Lower lobe of right lung (tissue), 2 donors: ENCODE results near the gene CCDC102B. TPM values are rescaled to one million over a fixed set of nuclear protein-coding genes. Genes with fewer than 3 reads are reported as not detected.
"Not testable (repeated sequence)": the region's sequence is repeated elsewhere in the genome, so short reads cannot be mapped to it uniquely, and the experiment has no call there.

Experiments
- ATAC-seq, 2 donors: fragments of 200-7000 bp; cut with Tn5 transposase; one replicate each; pipeline ENCODE4 v1.9.1; 2020 to 2022; ENCODE audit warnings: mild to moderate bottlenecking in 2 of 2, moderate library complexity in 2 of 2
- DNase-seq: peaks from one replicate; pipeline ENCODE4 v3.0.0-alpha.2; 2020
- H3K27ac ChIP-seq: fragments of 200-600 bp; one replicate; pipeline ENCODE4 v1.8.0; 2022
- H3K27me3 ChIP-seq: fragments of 200-600 bp; one replicate; pipeline ENCODE4 v1.8.0; 2022; ENCODE audit warnings: low read depth
- H3K36me3 ChIP-seq: fragments of 200-600 bp; one replicate; pipeline ENCODE4 v1.8.0; 2022; ENCODE audit warnings: mild to moderate bottlenecking
- H3K4me1 ChIP-seq: fragments of 200-600 bp; one replicate; pipeline ENCODE4 v1.8.0; 2022
- H3K4me3 ChIP-seq: fragments of 200-600 bp; one replicate; pipeline ENCODE4 v1.8.0; 2022; ENCODE audit warnings: mild to moderate bottlenecking
- H3K9me3 ChIP-seq: fragments of 200-600 bp; one replicate; pipeline ENCODE4 v1.8.0; 2022
- CTCF ChIP-seq: fragments of 200-600 bp; IDR thresholded peaks from one replicate; pipeline ENCODE4 v1.8.0; 2022; ENCODE audit warnings: antibody characterized with exemption, mild to moderate bottlenecking
- intact Hi-C: fragments of 100-400 bp; cut with DNase I; formaldehyde crosslinking; loops from one replicate; pipeline ENCODE4 v1.11.0; 2022
- total RNA-seq: library from RNA; stranded (reverse); fragmentation: NEBNext Ultra II Directional; extraction: Animal tissue kit (Norgen Biotek cat#: 25700); gene quantifications from one replicate; pipeline ENCODE4 v1.2.1, GENCODE V29; 2021
- donor health status: DM: no; HTN: yes; CAD: no; lungs with severe emphysema.

Gene CCDC102B
- total RNA-seq, 1 donor from 2014 or later = 29.4 TPM

- intact Hi-C loops = no loop called here
- ATAC-seq (no peak), DNase-seq (no peak)
- Histone ChIP-seq H3K27me3 (no peaks in the 10 kb centered on the region), H3K4me1 (no peaks in the 10 kb centered on the region), H3K27ac (no peak overlapping the region), H3K36me3 (no peaks in the 10 kb centered on the region), H3K4me3 (no peak overlapping the region), H3K9me3 (no peaks in the 10 kb centered on the region)
- no peak for TF ChIP-seq CTCF
Observed at GRCh38 chr18:68865503-68865902, 67.6 kb downstream of the CCDC102B start.

- intact Hi-C loops = no loop called here
- Histone ChIP-seq H3K9me3 (no peaks in the 10 kb centered on the region), H3K27ac (no peak overlapping the region), H3K4me1 (no peaks in the 10 kb centered on the region), H3K27me3 (no peaks in the 10 kb centered on the region), H3K4me3 (no peak overlapping the region), H3K36me3 (no peaks in the 10 kb centered on the region)
- ATAC-seq = no peak
- TF ChIP-seq CTCF = no peak
- DNase-seq = no peak
Observed at GRCh38 chr18:68873003-68873402, 75.1 kb downstream of the CCDC102B start.

- H3K4me3 ChIP-seq = no peak overlapping the region
- ATAC-seq = no peak
- intact Hi-C loops = no loop called here
- no peaks in the 10 kb centered on the region for H3K36me3 ChIP-seq
- no peaks in the 10 kb centered on the region for H3K27me3 ChIP-seq
- TF ChIP-seq CTCF = no peak
- no peak overlapping the region for H3K27ac ChIP-seq
- DNase-seq = no peak
- H3K4me1 ChIP-seq = no peaks in the 10 kb centered on the region
- H3K9me3 ChIP-seq = no peaks in the 10 kb centered on the region
Observed at GRCh38 chr18:68874361-68874760, 76.5 kb downstream of the CCDC102B start.

GRCh38 chr18:68879947-68880346, 82.1 kb downstream of the CCDC102B start:
- DNase-seq, H3K9me3 ChIP-seq, H3K4me1 ChIP-seq, H3K36me3 ChIP-seq, ATAC-seq, intact Hi-C loops, H3K27ac ChIP-seq, H3K27me3 ChIP-seq, H3K4me3 ChIP-seq: not testable (repeated sequence)

GRCh38 chr18:68887410-68887809, 89.5 kb downstream of the CCDC102B start:
- no peaks in the 10 kb centered on the region for H3K4me1 ChIP-seq
- H3K9me3 ChIP-seq = no peaks in the 10 kb centered on the region
- intact Hi-C loops = no loop called here
- no peaks in the 10 kb centered on the region for H3K27me3 ChIP-seq
- no peak overlapping the region for H3K4me3 ChIP-seq
- H3K36me3 ChIP-seq = no peaks in the 10 kb centered on the region
- no peak for TF ChIP-seq CTCF
- H3K27ac ChIP-seq = no peak overlapping the region
- no peak for ATAC-seq
- no peak for DNase-seq

GRCh38 chr18:68893354-68893753, 95.5 kb downstream of the CCDC102B start:
- intact Hi-C loops = no loop called here
- no peaks in the 10 kb centered on the region for H3K36me3 ChIP-seq
- no peaks in the 10 kb centered on the region for H3K9me3 ChIP-seq
- no peaks in the 10 kb centered on the region for H3K27me3 ChIP-seq
- no peak for TF ChIP-seq CTCF
- ATAC-seq (no peak), DNase-seq (no peak)
- H3K4me1 ChIP-seq = no peaks in the 10 kb centered on the region
- H3K27ac ChIP-seq = no peak overlapping the region
- H3K4me3 ChIP-seq = no peak overlapping the region
